ENCODE measurements around the gene CRTC3. TPM values are rescaled to one million over a fixed set of nuclear protein-coding genes. Genes with fewer than 3 reads are reported as not detected.
A peak's percentile ranks its signal among the peaks of the same experiment; 100 is the strongest.

The CRTC3 gene
- total RNA-seq, 6 experiments from 2014 or later: 8.4 to 16.2 (median 11.3) TPM

GRCh38 chr15:90593499-90594158 lies 63.9 kb downstream of the CRTC3 start:
- H3K36me3 ChIP-seq: no peaks in the 10 kb centered on the region
- H3K9me3 ChIP-seq: no peaks in the 10 kb centered on the region
- TF ChIP-seq POLR2A (IDR thresholded peaks at IDR 0.05) (no peak), CTCF (IDR thresholded peaks at IDR 0.05) (no peak)
- intact Hi-C loops (cut with DNase I): loop anchor here in 1 of 2 donors (5.0 kb wide), 1 partner anchor 36 kb away; no protein-coding TSS in a partner anchor
- peak in 2 of 4 donors; percentile 9 to 39 for ATAC-seq
- H3K4me3 ChIP-seq: no peak overlapping the region
- DNase-seq: peak in 1 of 3 donors; percentile 40
- no peaks in the 10 kb centered on the region for H3K27me3 ChIP-seq
- H3K27ac ChIP-seq: peak overlapping the region; percentile 62 to 78 (median 78)
- 37% methylated on average over 10 of the region's 10 CpGs for WGBS (ENCODE audit: insufficient coverage, low coverage, low lambda C conversion rate, missing lambda C conversion rate)
- H3K4me1 ChIP-seq: peaks cover 0 to 63% (median 29%) of the 10 kb centered on the region in 4 donors

- 11% methylated on average over 10 of the region's 10 CpGs for WGBS (ENCODE audit: insufficient coverage, low coverage, low lambda C conversion rate, missing lambda C conversion rate)
- no peaks in the 10 kb centered on the region for H3K27me3 ChIP-seq
- DNase-seq: peak; percentile 83 to 90 (median 86)
- intact Hi-C loops (cut with DNase I): loop anchor here in 1 of 2 donors (5.0 kb wide), 1 partner anchor 37 kb away; no protein-coding TSS in a partner anchor
- ATAC-seq: peak; percentile 83 to 86 (median 84)
- TF ChIP-seq POLR2A (IDR thresholded peaks at IDR 0.05): peak; percentile 38
- no peak for TF ChIP-seq CTCF (IDR thresholded peaks at IDR 0.05)
- no peaks in the 10 kb centered on the region for H3K36me3 ChIP-seq
- peak overlapping the region; percentile 62 to 78 (median 78) for H3K27ac ChIP-seq
- peaks cover 0 to 63% (median 29%) of the 10 kb centered on the region in 4 donors for H3K4me1 ChIP-seq
- H3K4me3 ChIP-seq: peak overlapping the region in 2 of 3 donors; percentile 31 to 44
- H3K9me3 ChIP-seq: no peaks in the 10 kb centered on the region
Observed at GRCh38 chr15:90594301-90594738, 64.6 kb downstream of the CRTC3 start.

- no peak overlapping the region for H3K27ac ChIP-seq
Observed at GRCh38 chr15:90595763-90596155, 66.0 kb downstream of the CRTC3 start.

GRCh38 chr15:90596943-90597342 lies 67.2 kb downstream of the CRTC3 start:
- Histone ChIP-seq H3K27me3 (no peaks in the 10 kb centered on the region), H3K9me3 (no peaks in the 10 kb centered on the region), H3K4me3 (no peak overlapping the region), H3K4me1 (peaks cover 0 to 57% (median 26%) of the 10 kb centered on the region in 4 donors), H3K27ac (no peak overlapping the region), H3K36me3 (no peaks in the 10 kb centered on the region)
- 93% methylated on average over 3 of the region's 6 CpGs for WGBS (ENCODE audit: insufficient coverage, low coverage, low lambda C conversion rate, missing lambda C conversion rate)
- no peak for ATAC-seq
- no peak for DNase-seq
- TF ChIP-seq POLR2A (IDR thresholded peaks at IDR 0.05) (no peak), CTCF (IDR thresholded peaks at IDR 0.05) (no peak)
- intact Hi-C loops (cut with DNase I): no loop called here

More at GRCh38 chr15:90595763-90596155, 66.0 kb downstream of the CRTC3 start:
- Histone ChIP-seq H3K4me1 (peaks cover 0 to 63% (median 29%) of the 10 kb centered on the region in 4 donors), H3K36me3 (no peaks in the 10 kb centered on the region), H3K4me3 (no peak overlapping the region), H3K27me3 (no peaks in the 10 kb centered on the region), H3K9me3 (no peaks in the 10 kb centered on the region)
- WGBS (ENCODE audit: insufficient coverage, low coverage, low lambda C conversion rate, missing lambda C conversion rate): 42% methylated on average over 5 of the region's 7 CpGs
- DNase-seq (no peak), ATAC-seq (no peak)
- intact Hi-C loops (cut with DNase I): no loop called here
- TF ChIP-seq POLR2A (IDR thresholded peaks at IDR 0.05) (no peak), CTCF (IDR thresholded peaks at IDR 0.05) (no peak)
